Ishikawa (cell line): Measurements from ENCODE around the gene NAV2.

ENCODE experiments used
- CEBPB ChIP-seq: IDR thresholded peaks from 2 replicates; pipeline ENCODE4 v1.6.1; 2012
- CREB1 ChIP-seq: IDR thresholded peaks from 2 replicates; pipeline ENCODE4 v1.6.1; 2012; ENCODE audit warnings: low read depth
- EGR1 ChIP-seq: IDR thresholded peaks from 2 replicates; pipeline ENCODE4 v1.6.1; 2012
- EP300 ChIP-seq: IDR thresholded peaks from 2 replicates; pipeline ENCODE4 v1.6.1; 2012; ENCODE audit warnings: borderline replicate concordance
- FOXM1 ChIP-seq: IDR thresholded peaks from 2 replicates; pipeline ENCODE4 v1.6.1; 2012; ENCODE audit warnings: low read depth, borderline replicate concordance
- MAX ChIP-seq: IDR thresholded peaks from 2 replicates; pipeline ENCODE4 v1.6.1; 2012
- NFIC ChIP-seq: IDR thresholded peaks from 2 replicates; pipeline ENCODE4 v1.6.1; 2012
- RAD21 ChIP-seq: IDR thresholded peaks from 2 replicates; pipeline ENCODE4 v1.6.1; 2012; ENCODE audit warnings: low read depth
- REST ChIP-seq: IDR thresholded peaks from 2 replicates; pipeline ENCODE4 v1.6.1; 2012; ENCODE audit warnings: low read depth, mild to moderate bottlenecking
- TAF1 ChIP-seq: IDR thresholded peaks from 2 replicates; pipeline ENCODE4 v1.6.1; 2012; ENCODE audit warnings: low read depth, mild to moderate bottlenecking
- TCF12 ChIP-seq: IDR thresholded peaks from 2 replicates; pipeline ENCODE4 v1.6.1; 2012; ENCODE audit warnings: low read depth
- TEAD4 ChIP-seq: IDR thresholded peaks from 2 replicates; pipeline ENCODE4 v1.6.1; 2012
- USF1 ChIP-seq: IDR thresholded peaks from 2 replicates; pipeline ENCODE4 v1.6.1; 2012
- YY1 ChIP-seq: IDR thresholded peaks from 2 replicates; pipeline ENCODE4 v1.6.1; 2012; ENCODE audit warnings: low read depth
- ZBTB7A ChIP-seq: IDR thresholded peaks from 2 replicates; pipeline ENCODE4 v1.6.1; 2012; ENCODE audit warnings: low read depth

The NAV2 gene

GRCh38 chr11:19792510-19792909, 79.9 kb downstream of the NAV2 start:
- TF ChIP-seq TEAD4, result no peak
- no peak for TF ChIP-seq CREB1
- TF ChIP-seq USF1, result no peak
- TF ChIP-seq EP300, result no peak
- TF ChIP-seq CEBPB, result no peak
- no peak for TF ChIP-seq FOXM1
- no peak for TF ChIP-seq YY1
- TF ChIP-seq RAD21, result no peak
- no peak for TF ChIP-seq NFIC
- TF ChIP-seq TCF12, result no peak
- TF ChIP-seq TAF1, result no peak
- no peak for TF ChIP-seq MAX
- no peak for TF ChIP-seq REST
- TF ChIP-seq EGR1, result no peak
- TF ChIP-seq ZBTB7A, result no peak

GRCh38 chr11:19793326-19793725, 80.7 kb downstream of the NAV2 start:
- TF ChIP-seq USF1 (no peak), TCF12 (no peak), ZBTB7A (no peak), FOXM1 (no peak), MAX (no peak), CEBPB (no peak), REST (no peak), EP300 (no peak), EGR1 (no peak), RAD21 (no peak), CREB1 (no peak)

GRCh38 chr11:19794161-19794560, 81.5 kb downstream of the NAV2 start:
- TF ChIP-seq FOXM1 (no peak), TCF12 (no peak), NFIC (no peak), USF1 (no peak), MAX (no peak), EGR1 (no peak), CEBPB (no peak), YY1 (no peak), RAD21 (no peak), TEAD4 (no peak), REST (no peak), TAF1 (no peak), EP300 (no peak), CREB1 (no peak), ZBTB7A (no peak)

GRCh38 chr11:19795082-19795481, 82.4 kb downstream of the NAV2 start:
- no peak for TF ChIP-seq ZBTB7A
- TF ChIP-seq TAF1, result no peak
- no peak for TF ChIP-seq NFIC
